MM.1S (cell line): ENCODE data around the gene HOXD1.

Source experiments
- DNase-seq: peaks from one replicate; pipeline ENCODE4 v3.0.0-alpha.2; 2015
- H2AFZ ChIP-seq: fragments of 300-600 bp; sonication (generic); 2 replicates; pipeline ENCODE4 v1.6.0; 2016; ENCODE audit warnings: antibody characterized with exemption, low read length
- H3F3A ChIP-seq: fragments of 300-600 bp; sonication (generic); 2 replicates; pipeline ENCODE4 v1.6.1; 2016; ENCODE audit warnings: mild to moderate bottlenecking, antibody characterized with exemption, low read length, moderate library complexity, mixed read lengths; ENCODE audit not compliant: insufficient read depth
- H3K27ac ChIP-seq: fragments of 300-600 bp; sonication (generic); 2 replicates; pipeline ENCODE4 v1.5.1; 2016; ENCODE audit warnings: mild to moderate bottlenecking, low read length
- H3K27me3 ChIP-seq: fragments of 300-600 bp; sonication (generic); replicated peaks from 2 replicates; pipeline ENCODE4 v1.6.0; 2016; ENCODE audit warnings: low read length; ENCODE audit not compliant: insufficient read depth
- H3K36me3 ChIP-seq: fragments of 300-600 bp; sonication (generic); replicated peaks from 2 replicates; pipeline ENCODE4 v1.6.1; 2016; ENCODE audit warnings: mild to moderate bottlenecking, low read length, mixed read lengths; ENCODE audit not compliant: insufficient read depth
- H3K4me1 ChIP-seq: fragments of 300-600 bp; sonication (generic); 2 replicates; pipeline ENCODE4 v1.6.1; 2016; ENCODE audit warnings: low read length, mixed read lengths
- H3K4me2 ChIP-seq: fragments of 300-600 bp; sonication (generic); 2 replicates; pipeline ENCODE4 v1.6.0; 2016; ENCODE audit warnings: low read depth, low read length
- H3K4me3 ChIP-seq: fragments of 300-600 bp; sonication (generic); 2 replicates; pipeline ENCODE4 v1.5.1; 2016; ENCODE audit warnings: low read length, mixed read lengths
- H3K79me2 ChIP-seq: fragments of 300-600 bp; sonication (generic); 2 replicates; pipeline ENCODE4 v1.6.1; 2016; ENCODE audit warnings: mixed run types, low read length, mixed read lengths
- H3K9ac ChIP-seq: fragments of 300-600 bp; sonication (generic); 2 replicates; pipeline ENCODE4 v1.6.1; 2016; ENCODE audit warnings: low read length, mixed read lengths
- H3K9me2 ChIP-seq: fragments of 300-600 bp; sonication (generic); replicated peaks from 2 replicates; pipeline ENCODE4 v1.6.1; 2016; ENCODE audit warnings: mild to moderate bottlenecking, low read length, mixed read lengths; ENCODE audit not compliant: insufficient read depth
- H3K9me3 ChIP-seq: fragments of 300-600 bp; sonication (generic); replicated peaks from 2 replicates; pipeline ENCODE4 v1.6.1; 2016; ENCODE audit warnings: mild to moderate bottlenecking, low read length, mixed read lengths; ENCODE audit not compliant: insufficient read depth
- H4K20me1 ChIP-seq: fragments of 300-600 bp; sonication (generic); 2 replicates; pipeline ENCODE4 v1.6.1; 2016; ENCODE audit warnings: mild to moderate bottlenecking, low read length, moderate library complexity, mixed read lengths; ENCODE audit not compliant: insufficient read depth
- CTCF ChIP-seq: fragments of 300-600 bp; sonication (generic); IDR thresholded peaks from 2 replicates; pipeline ENCODE4 v1.5.1; 2016; ENCODE audit warnings: antibody characterized with exemption, low read length, mixed read lengths
- EZH2 ChIP-seq: fragments of 300-600 bp; sonication (generic); optimal IDR thresholded peaks from 2 replicates; pipeline ENCODE3; 2017; ENCODE audit warnings: low read depth, mild to moderate bottlenecking, antibody characterized with exemption, low read length, mixed read lengths
- EZH2phosphoT487 ChIP-seq: fragments of 300-600 bp; sonication (generic); IDR thresholded peaks from 2 replicates; pipeline ENCODE4 v1.6.1; 2018; ENCODE audit warnings: antibody characterized with exemption, low read length

Gene HOXD1

GRCh38 chr2:176171351-176172006, 17.0 kb upstream of the HOXD1 start:
- TF ChIP-seq CTCF, result no peak
- TF ChIP-seq EZH2phosphoT487, result no peak
- TF ChIP-seq EZH2, result no peak
- H3K36me3 ChIP-seq, result no peaks in the 10 kb centered on the region
- no peaks in the 10 kb centered on the region for H3F3A ChIP-seq
- H3K9ac ChIP-seq, result no peak overlapping the region
- no peak for DNase-seq
- H3K4me3 ChIP-seq, result no peak overlapping the region
- H3K4me2 ChIP-seq, result no peak overlapping the region
- H3K4me1 ChIP-seq, result no peaks in the 10 kb centered on the region
- no peaks in the 10 kb centered on the region for H3K79me2 ChIP-seq
- H3K27ac ChIP-seq, result no peak overlapping the region
- H3K9me3 ChIP-seq, result no peaks in the 10 kb centered on the region
- H4K20me1 ChIP-seq, result no peaks in the 10 kb centered on the region
- H2AFZ ChIP-seq, result no peak overlapping the region
- no peaks in the 10 kb centered on the region for H3K27me3 ChIP-seq
- H3K9me2 ChIP-seq, result no peaks in the 10 kb centered on the region

GRCh38 chr2:176172007-176172894, 16.2 kb upstream of the HOXD1 start:
- no peak for DNase-seq
- Histone ChIP-seq H3K27ac (no peak overlapping the region), H3K4me3 (no peak overlapping the region), H3K9me3 (no peaks in the 10 kb centered on the region), H3K36me3 (no peaks in the 10 kb centered on the region), H3K4me1 (no peaks in the 10 kb centered on the region), H3F3A (no peaks in the 10 kb centered on the region), H3K79me2 (no peaks in the 10 kb centered on the region), H3K27me3 (no peaks in the 10 kb centered on the region), H2AFZ (no peak overlapping the region), H3K9ac (no peak overlapping the region), H3K9me2 (no peaks in the 10 kb centered on the region), H4K20me1 (no peaks in the 10 kb centered on the region), H3K4me2 (no peak overlapping the region)
- TF ChIP-seq CTCF (no peak), EZH2phosphoT487 (no peak), EZH2 (no peak)

GRCh38 chr2:176172895-176173566, 15.4 kb upstream of the HOXD1 start:
- no peak for DNase-seq
- Histone ChIP-seq H3K9ac (no peak overlapping the region), H3K4me1 (no peaks in the 10 kb centered on the region), H3K27me3 (no peaks in the 10 kb centered on the region), H2AFZ (no peak overlapping the region), H3F3A (no peaks in the 10 kb centered on the region), H4K20me1 (no peaks in the 10 kb centered on the region), H3K9me2 (no peaks in the 10 kb centered on the region), H3K79me2 (no peaks in the 10 kb centered on the region), H3K27ac (no peak overlapping the region), H3K36me3 (no peaks in the 10 kb centered on the region), H3K4me2 (no peak overlapping the region), H3K9me3 (no peaks in the 10 kb centered on the region), H3K4me3 (no peak overlapping the region)
- TF ChIP-seq EZH2phosphoT487 (no peak), EZH2 (no peak), CTCF (no peak)
